GM18517 (cell line): ENCODE data around the gene CCDC71.

Experiments
- ATAC-seq: cut with Tn5 transposase; IDR thresholded peaks from one replicate; pipeline ENCODE4 v1.9.1; 2021; ENCODE audit warnings: mild to moderate bottlenecking, moderate library complexity; ENCODE audit not compliant: unreplicated experiment

Gene CCDC71

DNA sequence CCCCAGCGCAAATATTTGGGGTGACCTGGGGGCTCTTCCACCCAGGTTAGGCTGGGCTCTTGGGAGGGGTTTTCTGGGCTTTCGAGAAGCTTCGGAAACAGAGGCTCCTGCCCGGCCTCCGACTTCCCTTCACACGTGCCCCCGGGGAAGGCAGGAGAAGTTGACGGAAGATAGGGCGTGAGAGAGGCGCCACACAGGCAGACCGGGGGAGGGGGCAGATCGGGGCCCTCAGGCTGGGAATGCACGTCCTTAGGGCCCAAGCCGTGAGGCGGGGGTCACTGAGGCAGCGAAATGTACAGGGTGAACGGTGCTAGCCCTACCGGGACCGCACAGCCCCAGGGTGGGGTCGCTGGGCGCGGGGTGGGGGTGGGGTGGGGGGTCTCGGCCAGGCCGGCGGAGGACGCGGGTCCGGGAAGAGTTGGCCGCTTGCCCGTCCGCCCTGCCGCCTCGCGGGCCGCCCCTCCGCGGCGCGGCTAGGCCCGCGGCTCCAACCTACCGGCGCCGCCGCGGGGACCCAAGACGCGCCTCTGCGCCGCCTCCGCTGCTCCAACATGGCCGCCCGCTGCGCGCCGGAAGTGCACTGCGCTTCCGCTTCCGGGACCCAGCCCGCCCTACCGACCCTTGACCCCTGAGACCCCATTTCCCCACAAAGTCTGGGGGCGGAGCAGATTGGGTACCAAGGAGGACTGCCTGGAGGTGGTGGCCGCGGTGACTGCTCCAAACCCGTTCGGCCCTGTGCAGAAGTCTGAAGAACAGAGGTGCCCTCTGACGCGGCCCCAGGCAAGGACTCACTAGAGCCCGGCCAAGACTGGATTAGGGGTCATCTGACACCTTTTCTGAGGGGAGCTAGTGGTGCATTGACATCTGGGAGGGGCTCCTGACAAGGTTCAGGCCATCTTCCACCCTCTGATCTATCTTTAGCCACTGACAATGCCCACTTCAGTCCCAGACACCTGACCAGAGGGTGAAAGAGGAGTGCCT is at the start of gene CCDC71:
Gene CCDC71 (minus strand): TSS at position 561 of the 981 bp plus-strand sequence. CDS start 2,123 bp downstream, outside the sequence.
- ATAC-seq: no peak

DNA sequence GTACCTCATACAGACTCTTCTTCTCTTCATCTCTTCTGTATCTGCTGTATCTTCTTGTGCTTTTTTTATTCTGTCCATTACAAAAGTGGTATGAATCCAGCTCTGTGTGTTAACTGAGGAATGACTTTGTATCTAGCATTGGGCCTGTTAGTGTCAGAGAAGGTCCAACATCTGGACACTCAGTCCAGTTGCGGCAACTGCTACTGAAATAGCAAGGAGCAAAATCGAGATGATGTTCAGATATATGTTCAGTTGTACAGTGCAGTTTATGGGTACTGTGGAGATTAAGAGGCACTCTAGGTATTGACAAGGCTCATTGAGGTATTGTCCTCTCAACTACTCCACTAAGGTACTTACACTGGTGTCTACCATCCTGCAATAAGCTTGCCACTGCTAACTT is 47.9 kb upstream of the CCDC71 start:
- ATAC-seq: no peak

- ATAC-seq: no peak
Measured at GRCh38 chr3:49213541-49213943, 47.4 kb upstream of the CCDC71 start.

GRCh38 chr3:49199900-49200281 is 33.8 kb upstream of the CCDC71 start:
- no peak for ATAC-seq

DNA sequence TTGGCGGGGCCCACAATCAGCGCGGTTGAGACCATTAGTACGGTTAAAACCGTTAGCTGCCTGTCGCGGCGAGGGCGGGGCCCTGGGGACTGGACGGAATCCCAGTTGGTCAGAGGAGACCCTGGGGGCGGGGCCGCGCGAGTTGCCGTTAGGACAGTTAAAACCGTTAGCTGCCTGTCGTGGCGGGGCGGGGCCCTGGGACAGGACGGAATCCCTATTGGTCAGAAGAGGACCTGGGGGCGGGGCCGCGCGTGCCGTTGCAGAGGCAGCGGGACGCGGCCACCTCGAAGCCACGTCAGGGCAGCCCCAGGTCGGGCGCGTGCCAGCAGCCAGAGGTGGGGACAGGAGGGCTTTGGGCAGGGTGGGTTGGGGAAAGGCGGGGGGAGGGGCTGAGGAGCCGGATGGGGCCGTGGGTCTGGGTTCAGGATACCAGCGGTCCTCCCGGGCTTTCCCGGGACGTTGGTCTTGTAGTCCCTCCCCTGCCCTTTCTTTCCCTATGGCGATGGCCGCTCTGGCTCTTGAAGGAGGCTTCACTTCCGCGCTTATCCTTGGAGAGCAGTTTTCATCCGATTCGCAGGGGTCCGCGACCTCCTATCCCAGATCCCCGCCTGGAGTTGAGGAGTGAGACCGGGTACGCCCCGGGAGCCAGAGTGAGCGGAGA is 33.2 kb upstream of the CCDC71 start:
- ATAC-seq: no peak

GRCh38 chr3:49198611-49199230 is 32.6 kb upstream of the CCDC71 start:
- ATAC-seq: no peak

GRCh38 chr3:49198161-49198560 is 32.0 kb upstream of the CCDC71 start:
- no peak for ATAC-seq

- ATAC-seq: no peak
Measured at GRCh38 chr3:49191741-49192140, 25.6 kb upstream of the CCDC71 start.

DNA sequence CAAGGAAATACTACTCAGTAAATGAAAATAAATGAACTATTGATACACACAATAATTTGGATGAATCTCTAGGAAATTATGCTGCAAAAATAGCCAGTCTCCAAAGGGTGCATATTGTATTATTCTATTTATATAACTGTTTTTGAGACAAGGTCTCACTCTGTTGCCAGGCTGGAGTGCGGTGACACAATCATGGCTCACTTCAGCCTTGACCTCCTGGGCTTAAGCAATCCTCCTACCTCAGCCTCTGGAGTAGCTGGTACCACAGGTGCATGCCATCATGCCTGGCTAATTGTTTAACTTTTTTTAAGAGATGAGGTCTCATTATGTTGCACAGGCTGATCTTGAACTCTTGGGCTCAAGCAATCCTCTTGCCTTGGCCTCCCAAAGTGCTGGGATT is 17.7 kb upstream of the CCDC71 start:
- no peak for ATAC-seq

DNA sequence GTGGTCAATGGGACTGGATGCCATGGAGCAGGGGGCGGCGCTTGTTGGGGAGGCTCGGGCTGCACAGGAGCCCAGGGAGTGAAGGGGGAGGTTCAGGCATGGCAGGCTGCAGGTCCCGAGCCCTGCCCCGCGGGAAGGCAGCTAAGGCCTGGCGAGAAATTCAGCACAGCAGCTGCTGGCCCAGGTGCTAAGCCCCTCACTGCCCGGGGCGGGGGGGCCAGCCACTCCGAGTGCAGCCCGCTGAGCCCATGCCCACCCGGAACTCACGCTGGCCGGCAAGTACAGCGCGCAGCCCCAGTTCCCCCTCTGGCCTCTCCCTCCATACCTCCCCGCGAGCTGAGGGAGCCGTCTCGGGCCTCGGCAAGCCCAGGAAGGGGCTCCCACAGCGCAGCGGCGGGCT is 16.6 kb upstream of the CCDC71 start:
- no peak for ATAC-seq

DNA sequence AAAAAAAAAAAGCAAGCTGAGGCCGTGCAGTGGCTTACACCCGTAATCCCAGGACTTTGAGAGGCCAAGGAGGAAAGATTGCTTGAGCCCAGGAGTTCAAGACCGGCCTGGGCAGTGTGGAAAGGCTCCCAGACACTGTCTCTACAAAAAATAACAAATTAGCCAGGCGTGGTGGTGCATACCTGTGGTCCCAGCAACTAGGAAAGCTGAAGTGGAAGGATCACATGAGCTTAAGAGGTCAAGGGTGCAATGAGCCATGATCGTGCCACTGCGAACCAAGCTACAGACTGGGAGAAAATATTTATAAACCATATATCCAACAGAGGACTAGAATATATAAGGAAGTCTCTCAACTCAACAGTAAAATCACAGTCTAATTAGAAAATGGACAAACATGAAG is 15.2 kb upstream of the CCDC71 start:
- no peak for ATAC-seq

GRCh38 chr3:49180116-49180515 is 14.0 kb upstream of the CCDC71 start:
- ATAC-seq: no peak

GRCh38 chr3:49177073-49177472 is 10.9 kb upstream of the CCDC71 start:
- ATAC-seq: no peak

DNA sequence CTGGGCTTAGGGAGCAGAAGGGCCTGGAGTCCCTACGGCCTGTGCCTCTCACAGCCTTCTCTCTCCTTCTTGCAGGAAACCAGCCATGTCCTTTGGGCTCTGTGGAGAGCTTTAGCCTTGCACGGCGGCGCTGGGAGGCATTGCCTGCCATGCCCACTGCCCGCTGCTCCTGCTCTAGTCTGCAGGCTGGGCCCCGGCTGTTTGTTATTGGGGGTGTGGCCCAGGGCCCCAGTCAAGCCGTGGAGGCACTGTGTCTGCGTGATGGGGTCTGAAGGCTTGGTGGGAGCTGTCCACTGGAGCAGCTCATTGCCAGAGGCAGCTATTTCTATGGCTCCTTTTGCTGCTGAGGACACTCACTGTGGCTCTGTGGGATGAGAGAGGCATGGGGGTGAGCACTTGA is 9.4 kb upstream of the CCDC71 start:
- ATAC-seq: no peak

DNA sequence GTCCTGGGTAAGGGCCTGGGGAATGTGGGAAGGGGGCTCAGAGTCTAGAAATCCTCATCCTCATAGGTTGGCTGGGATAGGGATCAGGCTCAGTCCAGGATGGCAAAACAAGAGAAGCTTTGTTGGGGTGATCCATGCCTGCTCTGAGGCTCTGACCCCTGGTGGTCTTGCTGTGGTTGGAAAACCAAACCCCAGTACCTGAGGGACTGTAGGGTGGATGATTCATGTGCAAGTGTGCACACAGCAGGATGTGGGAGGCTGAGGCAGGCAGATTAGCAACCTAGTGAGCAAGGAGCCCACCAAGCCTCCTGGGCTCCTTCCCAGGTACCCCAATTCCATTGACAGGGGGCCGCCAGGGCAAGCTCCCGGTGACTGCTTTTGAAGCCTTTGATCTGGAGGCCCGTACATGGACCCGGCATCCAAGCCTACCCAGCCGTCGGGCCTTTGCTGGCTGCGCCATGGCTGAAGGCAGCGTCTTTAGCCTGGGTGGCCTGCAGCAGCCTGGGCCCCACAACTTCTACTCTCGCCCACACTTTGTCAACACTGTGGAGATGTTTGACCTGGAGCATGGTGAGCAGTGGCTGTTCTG is 8.4 kb upstream of the CCDC71 start:
- no peak for ATAC-seq

DNA sequence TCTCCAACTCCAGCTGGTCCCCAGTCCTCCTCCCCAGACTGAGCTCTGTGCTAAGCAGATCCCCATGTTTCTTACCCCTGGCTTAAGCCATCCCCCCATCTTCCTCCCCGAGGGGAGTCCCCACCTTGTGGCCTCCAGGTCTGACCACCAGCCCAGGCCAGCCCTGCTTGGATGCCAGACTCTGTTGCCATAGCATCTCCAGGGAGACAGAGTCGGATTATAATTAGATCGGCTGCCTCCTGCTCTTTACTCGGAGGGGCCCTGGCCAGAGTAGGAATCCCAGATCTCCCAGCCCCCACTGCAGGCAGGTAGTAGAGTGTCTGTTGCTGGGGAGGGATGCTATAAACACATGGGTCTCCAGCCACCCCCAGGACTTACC is 7.7 kb upstream of the CCDC71 start:
- ATAC-seq: no peak

GRCh38 chr3:49173116-49173791 is 7.1 kb upstream of the CCDC71 start:
- no peak for ATAC-seq

DNA sequence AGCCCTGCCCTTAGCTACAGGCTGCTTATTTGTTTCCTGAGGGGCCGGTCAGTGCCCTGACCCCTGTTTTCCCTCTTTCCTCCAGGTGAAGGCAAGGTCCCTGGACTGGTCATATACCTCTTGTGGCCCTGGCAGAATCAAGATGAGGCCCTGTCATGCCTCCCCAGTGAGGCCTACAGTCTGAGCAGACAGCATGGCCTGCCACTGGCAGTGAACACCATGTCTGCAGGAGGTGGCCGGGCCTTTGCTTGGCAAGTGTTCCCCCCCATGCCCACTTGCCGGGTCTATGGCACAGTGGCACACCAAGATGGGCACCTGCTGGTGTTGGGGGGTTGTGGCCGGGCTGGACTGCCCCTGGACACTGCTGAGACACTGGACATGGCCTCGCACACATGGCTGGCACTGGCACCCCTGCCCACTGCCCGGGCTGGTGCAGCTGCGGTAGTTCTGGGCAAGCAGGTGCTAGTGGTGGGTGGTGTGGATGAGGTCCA is 6.5 kb upstream of the CCDC71 start:
- no peak for ATAC-seq

- ATAC-seq: no peak
Measured at GRCh38 chr3:49171775-49172500, 5.8 kb upstream of the CCDC71 start.
